Type B pancreatic cell (in vitro differentiated cells): ENCODE data around the gene EIF3L. TPM values are rescaled to one million over a fixed set of nuclear protein-coding genes. Genes with fewer than 3 reads are reported as not detected.

Source experiments
- DNase-seq: peaks from one replicate; pipeline ENCODE4 v3.0.0; 2021; ENCODE audit warnings: mixed read lengths; ENCODE audit not compliant: unreplicated experiment; ENCODE audit errors: extremely low spot score
- H3K27ac Mint-ChIP-seq: 2 replicates; pipeline ENCODE4 v1.8.0; 2021; ENCODE audit warnings: mild to moderate bottlenecking, mixed read lengths
- H3K27me3 Mint-ChIP-seq: 2 replicates; pipeline ENCODE4 v1.8.0; 2021; ENCODE audit warnings: mixed read lengths
- H3K36me3 Mint-ChIP-seq: 2 replicates; pipeline ENCODE4 v1.8.0; 2021; ENCODE audit warnings: mixed read lengths
- H3K4me1 Mint-ChIP-seq: one replicate; pipeline ENCODE4 v1.8.0; 2021; ENCODE audit warnings: mixed read lengths; ENCODE audit not compliant: unreplicated experiment
- H3K4me3 Mint-ChIP-seq: 2 replicates; pipeline ENCODE4 v1.8.0; 2021; ENCODE audit warnings: mild to moderate bottlenecking, mixed read lengths
- H3K9me3 Mint-ChIP-seq: 2 replicates; pipeline ENCODE4 v1.8.0; 2021; ENCODE audit warnings: mixed read lengths
- CTCF ChIP-seq: fragments of 200-600 bp; sonication (generic); conservative IDR thresholded peaks from 2 replicates; pipeline ENCODE4 v1.5.0; 2021; ENCODE audit warnings: antibody characterized with exemption, mild to moderate bottlenecking
- total RNA-seq: library from RNA; stranded (reverse); gene quantifications from 2 replicates; pipeline ENCODE4 v1.2.1, GENCODE V29; 2021; ENCODE audit warnings: low replicate concordance

EIF3L gene
- total RNA-seq, 1 donor from 2014 or later = 740 TPM

GRCh38 chr22:37912171-37912570 is 63.0 kb downstream of the EIF3L start:
- H3K27ac Mint-ChIP-seq = peak overlapping the region; percentile 58
- no peak for TF ChIP-seq CTCF
- no peaks in the 10 kb centered on the region for H3K9me3 Mint-ChIP-seq
- H3K36me3 Mint-ChIP-seq = peaks cover 12% of the 10 kb centered on the region
- no peaks in the 10 kb centered on the region for H3K27me3 Mint-ChIP-seq
- no peak for DNase-seq
- H3K4me1 Mint-ChIP-seq = peaks cover 36% of the 10 kb centered on the region
- H3K4me3 Mint-ChIP-seq = no peak overlapping the region

GRCh38 chr22:37913233-37913721 is 64.1 kb downstream of the EIF3L start:
- H3K4me1 Mint-ChIP-seq = peaks cover 29% of the 10 kb centered on the region
- H3K9me3 Mint-ChIP-seq = no peaks in the 10 kb centered on the region
- no peak overlapping the region for H3K4me3 Mint-ChIP-seq
- no peak overlapping the region for H3K27ac Mint-ChIP-seq
- no peak for TF ChIP-seq CTCF
- no peak for DNase-seq
- H3K36me3 Mint-ChIP-seq = peaks cover 5% of the 10 kb centered on the region
- H3K27me3 Mint-ChIP-seq = no peaks in the 10 kb centered on the region

GRCh38 chr22:37916311-37916710 is 67.1 kb downstream of the EIF3L start:
- Mint-ChIP-seq H3K27ac (no peak overlapping the region), H3K4me1 (peaks cover 5% of the 10 kb centered on the region), H3K27me3 (no peaks in the 10 kb centered on the region), H3K36me3 (peaks cover 3% of the 10 kb centered on the region), H3K9me3 (no peaks in the 10 kb centered on the region), H3K4me3 (no peak overlapping the region)
- no peak for DNase-seq
- TF ChIP-seq CTCF = no peak

GRCh38 chr22:37917874-37918548 is 68.8 kb downstream of the EIF3L start:
- no peak for DNase-seq
- Mint-ChIP-seq H3K9me3 (no peaks in the 10 kb centered on the region), H3K36me3 (peaks cover 7% of the 10 kb centered on the region), H3K4me3 (no peak overlapping the region), H3K27ac (no peak overlapping the region), H3K27me3 (no peaks in the 10 kb centered on the region), H3K4me1 (no peaks in the 10 kb centered on the region)
- no peak for TF ChIP-seq CTCF

GRCh38 chr22:37918580-37919270 is 69.5 kb downstream of the EIF3L start:
- Mint-ChIP-seq H3K9me3 (no peaks in the 10 kb centered on the region), H3K27ac (no peak overlapping the region), H3K27me3 (no peaks in the 10 kb centered on the region), H3K36me3 (peaks cover 10% of the 10 kb centered on the region), H3K4me3 (no peak overlapping the region), H3K4me1 (no peaks in the 10 kb centered on the region)
- no peak for TF ChIP-seq CTCF
- no peak for DNase-seq
